ENCODE data around the gene CIP2A.

The CIP2A gene

DNA sequence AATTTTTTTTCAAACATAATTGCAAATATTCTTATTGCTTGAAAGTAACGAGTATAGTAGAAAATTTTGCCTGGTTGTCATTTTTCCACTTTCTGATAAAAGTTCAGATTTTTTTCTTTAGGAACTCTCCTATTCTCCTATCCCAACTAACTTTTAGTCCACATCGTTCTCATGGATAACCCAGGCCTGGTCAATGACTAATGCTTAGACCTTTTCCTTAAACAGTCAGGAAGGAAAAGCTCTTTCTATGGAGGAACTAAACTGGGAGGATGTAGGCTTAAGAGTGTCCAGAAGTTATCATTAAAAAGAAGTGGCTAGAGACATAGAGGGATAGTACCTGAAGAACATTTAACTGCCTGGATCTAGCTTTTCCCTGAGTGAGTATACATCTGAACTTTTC, 26.7 kb downstream of the CIP2A start:
- no peak for DNase-seq (ENCODE audit: low spot score)

DNA sequence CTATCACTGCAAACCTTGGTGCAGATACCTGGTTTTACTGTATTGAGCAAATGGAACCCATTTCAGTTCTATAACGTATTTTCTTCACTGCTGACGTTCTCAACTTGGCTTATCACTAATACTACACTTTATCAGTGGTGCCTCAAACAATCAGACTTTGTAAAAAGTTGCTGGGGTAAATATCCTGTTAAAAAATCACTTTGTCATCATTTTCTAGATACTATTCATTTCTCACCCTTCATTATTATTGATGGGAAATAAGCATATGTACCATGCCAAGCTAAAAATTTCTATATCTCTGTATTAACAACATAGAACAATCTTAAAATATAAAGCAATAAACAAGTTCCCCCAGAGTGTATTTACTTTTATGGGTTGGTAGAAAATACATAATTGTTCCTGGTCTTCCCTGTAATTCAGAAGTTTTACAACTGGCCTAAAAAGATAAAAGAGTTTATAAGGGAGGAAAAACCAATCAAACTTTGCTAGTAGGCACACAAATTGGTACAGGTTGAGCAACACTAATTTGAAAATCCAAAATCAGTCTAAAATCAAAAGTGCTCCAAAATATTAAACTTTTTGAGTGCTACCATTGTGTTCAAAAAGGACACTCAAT, 33.2 kb downstream of the CIP2A start:
- no peak for DNase-seq (ENCODE audit: low spot score)

DNA sequence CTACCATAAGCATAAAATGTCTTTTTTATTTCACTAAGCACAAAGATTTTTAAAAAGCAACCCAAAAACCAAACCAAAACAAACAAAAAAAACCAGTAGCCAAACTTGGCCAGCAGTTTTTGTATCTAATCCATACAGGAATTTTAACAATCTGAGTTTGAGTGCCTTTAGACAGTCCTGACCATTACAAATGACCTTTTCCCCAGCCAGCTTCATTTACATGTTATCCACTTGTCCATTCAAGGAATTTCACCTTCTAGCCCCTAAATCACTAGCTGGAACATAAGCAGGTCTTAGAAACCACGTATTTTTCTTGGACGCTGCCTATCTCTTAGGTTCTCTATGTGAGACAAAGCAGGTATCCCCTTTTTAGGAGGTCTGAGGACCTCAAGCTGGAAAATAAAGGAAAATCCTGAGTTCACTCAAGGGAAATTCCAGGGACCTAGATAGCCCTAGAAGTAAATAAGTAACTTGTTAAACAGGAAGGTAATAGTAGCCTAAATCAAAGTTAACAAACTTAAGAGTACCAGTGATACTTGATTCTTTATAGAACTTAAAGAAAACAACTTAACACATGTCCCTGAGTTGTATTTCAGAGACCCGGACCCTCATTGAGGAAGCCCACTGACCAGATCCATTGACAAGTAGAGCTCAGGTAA, 34.2 kb downstream of the CIP2A start:
- DNase-seq (ENCODE audit: low spot score) = no peak

DNA sequence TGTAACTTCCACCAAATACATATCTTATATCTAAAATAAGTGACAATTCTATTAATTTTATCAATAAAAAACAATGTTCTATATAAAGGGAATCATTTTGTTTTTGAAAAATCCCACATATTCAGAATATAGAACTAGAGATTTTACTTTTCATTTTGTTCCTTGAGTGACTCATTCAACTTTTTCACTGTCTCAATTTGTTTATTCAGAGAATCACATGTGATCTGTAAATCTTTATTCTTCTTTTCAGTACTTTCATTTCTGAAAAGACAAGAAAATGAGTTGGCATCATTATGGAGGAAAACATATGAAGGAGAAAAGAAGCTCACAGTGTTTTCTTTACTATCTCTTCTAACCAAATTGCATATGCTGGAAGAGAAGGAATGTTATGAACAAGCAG, 35.0 kb downstream of the CIP2A start:
- DNase-seq (ENCODE audit: low spot score) = no peak

DNA sequence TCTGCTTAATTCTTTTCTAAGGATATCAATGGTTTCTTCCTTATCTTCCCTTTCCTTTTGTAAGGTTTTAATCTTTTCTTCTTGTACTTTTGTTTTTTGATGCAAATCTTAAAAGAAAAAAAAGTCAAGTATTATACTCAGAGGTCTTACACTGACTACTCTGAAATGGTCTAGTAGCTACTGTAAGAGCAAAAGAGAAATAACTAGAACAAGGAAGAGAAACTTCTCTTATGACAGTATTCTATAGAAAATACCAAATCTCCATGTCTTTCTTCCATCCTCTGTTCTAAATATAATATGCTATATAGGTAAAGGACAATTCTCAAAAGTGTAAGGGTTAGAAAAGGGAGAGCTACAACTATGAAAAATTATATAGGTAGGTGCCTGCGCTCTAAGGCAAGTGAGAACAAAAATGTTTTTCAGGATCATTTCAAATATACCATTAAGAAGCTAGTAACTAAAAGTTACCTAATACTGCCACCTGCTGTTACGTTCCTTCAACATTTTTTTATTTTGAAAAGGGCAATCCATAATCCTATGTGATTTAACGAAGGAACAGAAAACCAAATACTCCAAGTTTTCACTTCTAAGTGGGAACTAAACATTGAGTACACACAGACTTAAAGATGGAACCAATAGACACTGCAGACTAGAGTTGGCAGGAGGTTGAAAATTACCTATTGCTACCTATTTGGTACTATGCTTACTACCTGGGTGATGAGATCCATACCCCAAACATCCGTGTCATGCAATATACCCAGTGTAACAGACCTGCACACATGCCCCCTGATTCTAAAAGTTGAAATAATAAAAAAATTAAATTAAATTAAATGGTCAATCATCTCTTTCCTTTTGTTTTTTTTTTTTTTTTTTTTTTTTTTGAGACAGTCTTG, 36.7 kb downstream of the CIP2A start:
- DNase-seq (ENCODE audit: low spot score) = peak; percentile 56

DNA sequence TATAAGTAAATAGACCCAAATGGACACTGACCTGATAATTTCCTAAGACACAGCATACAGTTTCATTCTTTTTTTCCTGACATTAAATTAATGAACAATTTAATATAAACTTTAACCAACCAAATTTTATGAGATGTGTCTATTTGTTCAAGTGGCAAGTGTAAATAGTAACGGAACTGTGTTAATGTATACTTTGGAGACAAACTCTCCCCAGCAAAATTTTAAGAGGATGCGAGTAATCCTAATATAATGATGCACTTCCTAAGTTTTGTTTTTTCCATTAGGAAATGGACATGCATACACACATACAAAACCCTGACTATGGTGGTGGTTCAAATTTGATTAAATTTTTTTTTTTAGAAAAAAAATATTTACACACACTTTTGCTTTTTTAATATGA, 40.4 kb downstream of the CIP2A start:
- DNase-seq (ENCODE audit: low spot score) = no peak

DNA sequence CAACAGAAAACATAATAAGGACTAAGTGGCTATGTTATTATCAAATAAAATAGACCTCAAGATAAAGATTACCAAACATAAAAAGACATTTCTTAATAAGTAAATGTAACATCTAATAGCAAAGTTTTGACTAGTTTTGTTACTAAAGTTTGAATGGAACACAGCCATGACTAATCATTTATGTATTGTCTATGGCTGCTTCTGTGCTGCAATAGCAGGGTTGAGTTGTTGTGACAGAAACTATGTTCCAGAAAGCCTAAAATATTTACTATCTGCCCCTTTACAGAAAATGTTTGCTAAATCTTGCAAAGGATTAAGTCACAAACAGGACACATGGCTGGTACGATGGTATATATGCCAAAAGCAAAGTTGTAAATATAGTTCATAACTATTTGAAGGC, 40.9 kb downstream of the CIP2A start:
- DNase-seq (ENCODE audit: low spot score) = no peak

DNA sequence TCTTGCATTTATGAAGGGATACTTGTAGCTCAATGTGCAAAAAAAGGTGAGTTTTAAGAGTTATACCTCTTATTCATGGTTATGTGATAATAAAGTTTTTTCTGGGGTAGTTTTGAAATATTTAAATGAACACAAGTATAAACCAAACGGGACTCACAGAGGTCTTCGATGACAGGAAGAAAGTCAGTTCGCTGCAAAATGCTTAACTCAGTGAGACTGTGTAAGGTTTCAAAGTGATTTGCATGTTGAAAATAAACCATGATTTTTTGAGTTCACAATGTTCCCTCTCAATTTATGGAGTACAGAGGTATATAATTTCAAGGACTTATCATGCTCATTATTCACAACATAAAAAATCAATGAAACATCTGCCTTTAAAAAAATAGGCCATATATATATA, 42.5 kb downstream of the CIP2A start:
- DNase-seq (ENCODE audit: low spot score) = no peak

DNA sequence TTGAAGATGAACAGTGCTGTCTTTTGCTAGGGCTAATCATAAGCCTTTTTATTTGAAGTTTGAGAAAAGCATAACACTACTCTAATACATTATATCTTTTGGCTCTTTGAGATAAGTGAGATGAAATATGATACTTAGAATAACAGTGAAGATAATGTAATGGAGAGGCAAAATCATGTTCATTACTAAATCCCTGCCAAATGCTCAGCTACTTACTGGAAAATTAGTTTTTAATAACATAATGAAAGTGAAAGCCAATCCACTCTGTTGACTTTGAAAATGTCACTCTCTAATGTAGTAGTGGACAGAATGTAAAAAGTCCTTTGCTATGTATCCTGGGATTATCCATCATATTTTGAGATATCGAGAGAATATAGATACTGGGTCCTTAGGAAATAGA, 43.0 kb downstream of the CIP2A start:
- DNase-seq (ENCODE audit: low spot score) = no peak

DNA sequence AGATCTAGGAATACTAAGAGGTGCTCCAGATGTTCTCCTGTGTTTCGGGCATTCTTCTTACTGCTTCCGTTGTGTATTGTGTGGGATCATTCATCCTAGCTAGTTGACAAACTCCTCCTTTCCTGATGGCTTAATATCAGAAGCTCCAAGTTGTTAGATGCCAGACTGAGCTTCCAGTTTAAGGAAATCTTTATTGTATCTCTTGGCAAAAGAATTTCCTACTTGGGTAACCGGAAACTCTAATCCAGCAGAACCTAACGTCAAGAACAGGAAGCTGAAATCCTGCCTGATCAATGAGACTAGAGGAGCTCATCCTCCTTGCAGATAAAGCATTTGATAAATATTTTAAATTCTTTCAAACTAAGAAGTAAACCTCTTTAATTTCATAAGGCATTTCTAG, 51.2 kb downstream of the CIP2A start:
- DNase-seq (ENCODE audit: low spot score) = no peak

DNA sequence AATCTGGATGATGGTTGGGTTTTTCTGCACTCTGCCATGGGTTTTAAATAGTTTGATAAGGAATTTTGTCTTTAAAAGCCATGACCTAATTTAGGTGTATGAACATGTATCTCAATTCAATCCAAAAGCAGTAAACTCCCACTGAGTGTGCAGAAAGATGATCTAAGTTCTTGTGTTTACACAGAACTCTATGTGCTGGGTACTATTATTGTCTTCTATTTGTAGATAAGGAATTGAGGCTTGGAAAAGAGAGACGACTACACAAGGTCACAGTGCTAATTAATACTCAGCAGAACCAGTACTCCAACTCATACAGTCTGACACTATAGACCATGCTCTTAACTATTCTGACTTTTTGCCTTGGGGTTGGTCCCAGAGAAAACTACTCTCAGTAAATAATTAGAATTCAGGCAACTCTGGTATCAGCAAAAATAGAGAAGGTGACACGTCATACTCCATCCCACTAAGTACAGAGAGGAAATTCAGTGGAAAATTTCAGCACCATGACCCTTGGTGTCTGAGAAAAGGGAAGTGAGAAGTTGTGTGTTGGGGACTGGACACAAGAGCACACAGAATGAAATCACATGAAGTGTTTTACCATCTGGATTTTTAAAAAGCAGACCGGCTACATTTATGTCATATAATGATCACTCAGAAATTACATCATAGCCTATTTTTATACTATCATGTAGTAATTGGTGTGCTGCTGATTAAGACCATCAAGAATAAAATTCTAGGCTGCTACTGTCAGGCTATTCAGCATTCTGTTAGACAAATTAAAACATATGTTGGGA, 60.6 kb downstream of the CIP2A start:
- DNase-seq (ENCODE audit: low spot score) = peak; percentile 29

DNA sequence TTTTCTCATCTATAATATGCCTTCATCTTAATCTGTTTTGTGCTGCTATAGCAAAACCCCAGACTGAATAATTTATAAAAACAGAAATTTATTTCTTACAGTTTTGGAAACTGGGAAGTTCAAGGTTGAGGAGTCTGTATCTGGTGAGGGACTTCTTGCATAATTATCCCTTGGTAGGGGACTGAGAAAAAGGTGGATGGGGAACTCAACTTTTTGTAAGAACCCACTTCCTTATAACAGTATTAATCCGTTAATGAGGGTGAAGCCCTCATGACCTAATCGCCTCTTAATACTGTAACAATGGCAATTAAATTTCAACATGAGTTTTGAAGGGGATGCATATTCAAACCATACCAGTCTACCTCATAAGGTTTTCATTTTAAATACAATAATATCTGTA, 61.4 kb downstream of the CIP2A start:
- no peak for DNase-seq (ENCODE audit: low spot score)

DNA sequence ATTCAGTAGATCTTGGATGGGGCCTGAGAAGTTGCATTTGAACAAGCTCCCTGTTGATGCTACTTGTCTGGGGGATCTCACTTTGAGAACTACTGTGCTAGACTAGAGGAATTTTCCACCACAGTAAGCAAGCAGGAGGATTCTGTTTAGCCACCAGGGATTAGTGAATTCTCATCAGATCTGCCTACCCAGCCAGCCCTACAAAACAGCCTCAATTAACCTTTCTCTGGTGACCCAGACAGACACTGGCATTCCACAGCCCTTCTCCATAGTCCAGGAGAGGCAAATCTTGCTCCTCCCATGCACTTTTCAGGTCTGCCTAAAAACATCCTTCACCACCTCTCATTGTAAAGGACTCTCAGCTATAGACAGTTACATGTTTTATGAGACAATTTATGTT, 62.1 kb downstream of the CIP2A start:
- no peak for DNase-seq (ENCODE audit: low spot score)

DNA sequence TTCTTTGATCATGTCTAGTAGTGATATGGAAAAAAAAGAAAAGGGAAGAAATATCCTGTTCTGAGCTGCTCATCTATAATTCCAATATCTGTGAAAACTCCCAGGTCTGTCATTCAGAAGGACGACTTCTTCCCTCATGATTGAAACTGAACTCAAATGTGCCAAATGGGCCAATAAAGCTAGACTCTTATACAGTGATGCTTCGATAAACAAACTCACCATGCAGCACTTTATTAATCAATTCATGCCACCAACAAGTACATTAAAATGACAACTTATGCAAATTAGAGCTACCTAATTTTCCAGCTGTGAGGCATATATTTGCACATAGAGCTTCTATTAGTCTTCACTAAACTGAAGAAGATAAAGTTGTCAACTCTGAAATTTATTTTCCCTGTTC, 63.3 kb downstream of the CIP2A start:
- no peak for DNase-seq (ENCODE audit: low spot score)

DNA sequence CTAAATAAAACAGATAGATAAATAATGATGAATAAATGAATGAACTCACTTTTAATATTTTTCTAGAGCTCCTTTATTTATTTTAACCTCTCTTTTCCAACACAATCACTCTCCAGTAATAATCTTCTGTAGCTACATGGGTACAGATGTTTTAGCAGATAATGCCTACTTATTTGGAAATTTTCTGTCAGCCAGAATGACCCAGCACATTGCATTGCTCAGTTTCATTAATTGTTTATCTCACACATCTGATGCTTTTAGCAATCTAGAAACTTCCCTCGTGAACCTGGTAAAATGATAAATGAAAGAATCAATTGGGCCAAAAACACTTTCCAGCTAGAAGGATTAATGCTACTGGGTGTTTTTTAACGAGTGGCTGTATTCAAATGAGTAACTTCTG, 64.0 kb downstream of the CIP2A start:
- DNase-seq (ENCODE audit: low spot score) = no peak

DNA sequence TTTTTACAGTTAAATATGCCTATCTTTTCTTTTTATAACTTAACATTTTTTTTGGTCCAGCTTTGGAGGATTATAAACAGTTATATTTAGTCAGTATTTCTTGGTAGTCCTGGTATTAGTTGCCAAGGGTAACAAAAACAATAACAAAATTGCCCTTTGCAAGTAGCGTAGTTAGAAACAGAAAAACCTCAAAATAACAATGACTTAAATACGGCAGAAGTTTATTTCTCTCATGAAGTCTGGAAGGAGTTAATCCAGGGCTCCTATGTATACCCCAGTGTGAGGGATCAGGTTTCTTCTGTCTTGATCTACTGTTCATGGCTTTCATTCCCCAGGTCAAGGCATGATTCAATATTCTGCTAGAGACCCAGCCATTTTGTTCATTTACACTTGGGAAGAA, 64.7 kb downstream of the CIP2A start:
- DNase-seq (ENCODE audit: low spot score) = no peak

DNA sequence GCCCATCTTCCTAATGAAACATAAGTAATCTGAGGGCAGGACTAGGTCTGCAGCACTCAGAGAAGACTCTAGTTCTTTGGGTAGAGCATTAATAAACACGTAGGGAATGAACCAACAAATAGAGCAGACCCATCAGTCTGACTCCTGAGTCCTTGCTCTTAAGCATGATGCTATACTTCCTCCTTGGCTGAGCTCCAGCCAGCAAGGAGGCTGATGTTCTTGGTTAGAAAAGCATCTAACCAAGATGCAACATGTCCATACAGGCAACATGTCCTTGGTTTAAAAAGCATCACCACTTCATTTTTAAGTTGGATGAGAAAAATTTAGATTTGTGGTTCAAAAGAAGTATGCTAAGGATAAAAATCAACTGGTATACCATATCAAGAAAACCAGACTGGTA, 70.3 kb downstream of the CIP2A start:
- DNase-seq (ENCODE audit: low spot score) = no peak

DNA sequence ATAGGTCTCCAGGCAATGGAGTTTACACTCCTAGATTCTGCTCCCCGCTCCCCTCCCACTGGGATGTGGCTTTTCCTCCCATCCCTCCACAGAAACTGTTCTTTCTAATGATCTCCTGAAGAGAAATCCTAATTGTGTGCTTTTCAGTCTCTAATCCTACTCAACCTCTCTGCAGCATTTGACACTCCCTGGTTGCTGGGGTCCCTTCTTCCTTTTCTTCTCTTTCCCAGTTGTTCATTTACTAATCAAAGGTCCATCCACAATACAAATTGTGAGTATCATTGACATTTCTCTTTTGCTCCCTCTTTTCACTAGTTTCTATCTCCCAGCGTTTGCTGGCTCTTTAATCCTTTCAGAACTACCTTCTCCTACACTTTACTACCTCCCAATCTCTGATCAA, 72.4 kb downstream of the CIP2A start:
- DNase-seq (ENCODE audit: low spot score) = no peak

DNA sequence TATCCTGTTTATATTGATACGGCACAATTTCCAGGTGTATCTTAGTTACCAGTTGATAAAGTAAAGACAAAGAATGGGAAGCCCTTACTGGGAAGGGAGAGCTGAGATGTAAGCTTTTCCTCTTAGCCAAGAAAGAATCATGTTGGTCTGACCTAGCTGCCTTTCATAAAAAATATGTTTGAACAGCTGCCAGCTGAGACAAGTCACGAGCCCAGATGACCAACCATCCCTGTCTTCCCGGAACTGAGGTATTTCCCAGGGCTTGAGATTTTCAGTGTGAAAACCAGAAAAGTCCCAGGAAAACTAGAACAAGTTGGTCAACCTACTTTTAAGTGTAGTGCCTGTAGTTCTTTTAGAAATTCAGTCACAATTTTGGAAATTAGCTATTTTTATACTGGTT, 75.3 kb downstream of the CIP2A start:
- no peak for DNase-seq (ENCODE audit: low spot score)

DNA sequence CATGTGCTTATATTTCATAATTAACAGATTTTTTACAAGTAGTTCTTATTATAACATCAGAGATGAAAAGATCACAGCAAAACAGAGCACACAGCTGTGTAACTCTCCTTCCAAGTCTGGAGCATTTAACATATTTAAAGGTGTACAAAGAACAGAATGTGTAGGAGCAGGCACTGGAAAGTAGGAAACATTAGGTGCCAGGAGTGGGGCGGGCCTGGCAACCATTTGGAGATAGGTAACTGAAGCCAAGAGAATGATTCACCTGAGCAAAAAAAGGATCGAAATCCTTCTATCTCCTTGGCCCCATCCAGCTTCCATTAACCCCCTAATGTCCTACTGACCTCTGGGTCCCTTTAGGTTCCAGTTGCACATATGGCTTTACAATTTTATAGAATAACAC, 76.6 kb downstream of the CIP2A start:
- DNase-seq (ENCODE audit: low spot score) = no peak

DNA sequence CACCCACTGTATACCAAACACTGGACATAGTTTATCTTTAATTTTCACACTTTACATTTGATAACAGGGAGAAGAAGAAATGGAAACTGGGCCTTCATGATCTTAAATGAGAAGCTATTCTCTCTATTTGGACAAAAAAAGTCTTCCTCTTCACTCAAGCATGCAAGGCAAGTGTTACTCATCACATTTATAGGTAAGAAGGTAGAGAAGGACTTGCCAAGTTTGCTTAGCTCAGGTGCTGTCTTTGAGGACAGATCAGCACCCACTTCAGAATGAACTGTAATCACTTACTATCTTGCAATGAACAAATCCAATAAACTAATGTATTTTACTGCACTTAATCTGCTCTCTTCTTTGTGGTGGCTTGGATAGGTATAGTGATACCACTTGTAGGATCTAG, 77.7 kb downstream of the CIP2A start:
- DNase-seq (ENCODE audit: low spot score) = no peak

DNA sequence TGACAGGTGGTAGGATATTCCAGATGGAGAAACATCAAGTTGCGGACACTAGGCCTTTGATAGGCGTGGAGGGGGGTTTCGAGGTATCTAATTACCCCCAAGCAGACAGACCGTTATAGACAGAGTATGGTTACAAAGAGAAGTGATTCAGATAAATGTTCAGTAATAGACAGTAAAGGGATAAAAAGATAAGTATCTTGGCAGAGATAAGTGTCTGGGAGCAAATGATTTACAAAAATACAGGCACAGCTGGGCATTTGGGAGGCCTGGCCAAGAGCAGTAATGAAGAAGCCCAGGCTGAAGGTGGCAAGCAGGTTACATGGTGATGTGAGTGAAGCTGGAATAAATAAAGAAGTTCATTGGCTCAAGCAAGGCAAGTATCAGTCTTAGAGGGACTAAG, 78.2 kb downstream of the CIP2A start:
- no peak for DNase-seq (ENCODE audit: low spot score)

DNA sequence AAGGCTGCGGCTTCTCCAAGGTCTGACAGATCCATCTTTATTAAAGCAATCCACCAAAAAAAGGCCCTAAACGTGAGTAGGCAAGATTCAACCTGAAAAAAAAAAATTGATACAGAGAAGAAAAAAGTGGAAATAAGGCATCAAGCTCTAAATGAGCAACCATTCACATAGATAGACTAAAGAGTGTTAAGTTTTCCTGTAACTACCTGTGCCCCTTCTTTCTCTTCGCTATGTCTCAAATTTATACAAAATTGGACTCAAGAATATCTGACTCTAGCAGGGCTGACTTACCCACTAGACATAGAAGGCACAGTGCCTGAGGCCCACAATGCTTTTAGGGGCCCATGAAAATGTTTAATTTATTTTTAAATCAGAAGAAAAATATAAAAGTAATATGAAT, 78.7 kb downstream of the CIP2A start, which contains the start of gene MYH15:
Gene MYH15, minus strand, starts transcription at position 101 of the 400 bp plus-strand sequence. Its CDS starts 66 bp downstream, at position 35.
- no peak for DNase-seq (ENCODE audit: low spot score)
